G401 (cell line): ENCODE measurements around the gene NECTIN4. TPM values are rescaled to one million over a fixed set of nuclear protein-coding genes. Genes with fewer than 3 reads are reported as not detected.
A peak's percentile ranks its signal among the peaks of the same experiment; 100 is the strongest.

Experiments
- DNase-seq: peaks from one replicate; pipeline ENCODE4 v3.0.0-alpha.2; 2015; ENCODE audit warnings: low spot score
- in situ Hi-C: cut with HindIII; loops from 2 replicates; pipeline ENCODE4 v1.10.0; 2016; ENCODE audit warnings: low sequenced_read_pairs, mixed read lengths
- total RNA-seq: library from RNA; depleted of rRNA; stranded (reverse); fragments of >200 nt; shearing (Covaris generic); gene quantifications from 2 replicates; pipeline ENCODE4 v1.2.3, GENCODE V29; 2014

The NECTIN4 gene
- total RNA-seq, 1 experiment from 2014 or later = 2.4 TPM

GRCh38 chr1:161114556-161114955, 25.2 kb upstream of the NECTIN4 start:
- no peak for DNase-seq
- in situ Hi-C loops = no loop called here

DNA sequence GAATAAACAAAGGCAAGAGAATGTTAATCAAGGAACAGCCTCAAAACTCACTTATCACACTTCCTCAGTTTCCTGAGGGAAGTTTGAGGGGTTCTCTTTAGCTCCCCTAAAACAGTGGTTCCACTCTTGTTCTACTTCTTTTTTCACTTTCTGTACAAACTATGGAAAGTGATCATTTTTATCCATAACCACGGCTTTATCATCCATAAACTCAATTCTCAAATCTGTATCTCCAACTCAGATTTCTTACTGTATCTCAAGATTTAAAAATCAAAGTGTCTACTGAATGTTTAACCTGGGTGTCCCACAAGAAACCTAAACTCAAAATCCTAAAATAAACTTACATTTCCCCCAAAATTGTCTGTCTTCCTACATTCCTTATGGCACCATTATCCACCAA, 24.6 kb upstream of the NECTIN4 start:
- in situ Hi-C loops = no loop called here
- no peak for DNase-seq

- in situ Hi-C loops = no loop called here
- no peak for DNase-seq
Measured at GRCh38 chr1:161111527-161111926, 22.2 kb upstream of the NECTIN4 start.

- in situ Hi-C loops = no loop called here
Measured at GRCh38 chr1:161111117-161111516, 21.8 kb upstream of the NECTIN4 start.

GRCh38 chr1:161106431-161106830, 17.1 kb upstream of the NECTIN4 start:
- DNase-seq = no peak
- in situ Hi-C loops = no loop called here

More at GRCh38 chr1:161111117-161111516, 21.8 kb upstream of the NECTIN4 start:
- no peak for DNase-seq

DNA sequence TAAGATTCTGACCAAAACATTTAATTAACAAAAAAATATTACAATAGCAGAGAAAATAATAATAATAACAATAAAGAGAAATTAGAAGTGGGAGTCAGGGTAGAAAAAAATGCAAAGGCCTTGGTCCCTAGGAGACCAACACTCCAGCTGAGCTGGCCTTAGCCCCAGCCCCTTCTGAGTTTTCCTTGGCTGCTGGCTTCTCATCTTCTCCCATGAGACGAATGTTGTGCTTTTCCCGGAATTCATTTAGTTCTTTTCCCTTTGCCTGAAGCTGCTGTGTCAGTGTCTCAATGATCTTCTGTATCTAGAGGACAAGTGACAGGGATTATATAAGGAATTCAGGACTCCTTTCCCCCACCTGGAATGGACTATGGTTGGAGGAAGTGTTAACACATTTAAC, 11.2 kb upstream of the NECTIN4 start:
- in situ Hi-C loops = no loop called here
- DNase-seq = no peak

GRCh38 chr1:161099090-161099802, 9.9 kb upstream of the NECTIN4 start:
- DNase-seq = peak; percentile 33

DNA sequence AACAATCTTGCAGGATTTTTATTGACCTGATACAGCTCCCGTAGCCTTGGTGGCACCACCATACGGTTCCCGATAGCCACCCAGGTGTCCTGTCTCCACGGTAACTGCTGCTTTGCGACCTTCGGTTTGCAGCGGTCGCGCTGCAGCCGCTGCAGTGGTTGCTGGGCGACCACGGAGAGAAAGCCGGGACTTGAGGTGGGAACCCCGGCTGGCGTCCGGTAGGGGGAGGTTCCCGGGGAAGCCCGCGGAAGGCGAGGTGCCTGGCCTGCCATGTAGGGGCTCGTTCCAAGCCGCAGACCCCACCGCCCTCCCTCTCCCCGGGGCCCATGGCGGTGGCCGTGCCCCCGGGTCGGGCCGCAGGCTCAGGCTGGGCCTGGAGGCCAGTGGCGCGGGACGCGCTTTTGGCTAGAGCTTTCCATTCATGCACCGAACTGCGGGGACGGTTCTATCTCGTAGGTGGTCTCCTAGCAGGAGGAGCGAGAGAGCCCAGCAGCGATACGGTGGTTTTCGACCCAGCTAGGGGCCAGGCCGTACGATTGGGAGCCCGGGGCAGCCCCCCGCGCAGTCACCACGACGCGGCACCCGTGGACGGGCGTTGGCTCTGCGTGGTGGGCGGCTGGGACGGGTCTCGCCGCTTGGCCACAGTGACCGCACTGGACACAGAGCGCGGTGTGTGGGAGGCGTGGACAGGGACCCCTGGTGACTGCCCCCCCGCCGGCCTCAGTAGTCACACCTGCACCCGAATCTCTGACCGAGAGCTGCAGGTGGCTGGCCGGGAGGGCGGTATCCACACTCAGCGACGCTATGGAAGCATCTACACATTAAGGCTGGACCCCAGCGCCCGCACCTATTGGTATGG, 9.1 kb upstream of the NECTIN4 start, which contains the start of gene KLHDC9:
TSS of gene KLHDC9 (plus strand) at position 152 of the 859 bp plus-strand sequence. CDS start at position 327, 175 bp downstream.
- in situ Hi-C loops = no loop called here
- DNase-seq = peak; percentile 88

More at GRCh38 chr1:161099090-161099802, 9.9 kb upstream of the NECTIN4 start:
- in situ Hi-C loops = no loop called here

DNA sequence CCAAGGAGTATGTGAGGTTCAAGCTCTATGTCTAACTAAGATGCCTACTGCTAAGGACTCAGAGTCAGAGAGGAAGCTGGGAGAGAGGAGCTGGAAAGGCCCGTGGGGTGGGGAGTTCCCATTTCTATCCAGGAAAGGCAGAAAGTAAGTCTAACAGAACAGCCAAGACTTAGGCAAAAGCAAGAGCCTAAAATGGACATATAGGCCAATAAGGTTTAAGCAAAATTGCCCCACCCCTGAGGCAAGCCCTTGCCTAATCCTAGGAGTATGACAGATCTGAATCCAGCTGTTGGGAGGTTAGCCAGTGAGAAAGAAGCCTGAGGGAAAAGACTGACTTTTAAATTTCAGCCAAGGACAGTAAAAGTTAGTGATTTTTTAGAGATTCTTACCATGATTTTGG, 7.2 kb upstream of the NECTIN4 start:
- DNase-seq = no peak
- in situ Hi-C loops = no loop called here

DNA sequence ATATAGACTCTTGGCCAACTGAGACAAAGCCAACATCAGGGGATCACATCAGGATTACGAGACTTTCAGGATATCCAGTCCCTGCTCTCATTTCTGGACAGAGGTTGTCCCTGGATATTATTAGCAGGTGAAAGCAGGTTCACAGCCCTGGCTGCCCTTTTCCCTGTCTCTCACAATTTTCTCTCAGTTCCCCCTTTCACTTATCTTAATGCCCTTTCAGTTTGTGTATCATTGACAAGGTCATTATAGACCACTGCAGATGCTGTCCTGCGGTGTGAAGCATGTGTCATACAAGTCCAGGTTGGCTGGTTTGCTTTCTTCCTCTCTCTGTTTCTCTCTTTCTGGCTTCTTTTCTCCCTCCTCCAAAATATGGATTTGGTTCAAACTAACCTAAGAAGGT, 6.7 kb upstream of the NECTIN4 start:
- in situ Hi-C loops = no loop called here
- DNase-seq = no peak

- DNase-seq = no peak
- in situ Hi-C loops = no loop called here
Measured at GRCh38 chr1:161095230-161095629, 5.9 kb upstream of the NECTIN4 start.

DNA sequence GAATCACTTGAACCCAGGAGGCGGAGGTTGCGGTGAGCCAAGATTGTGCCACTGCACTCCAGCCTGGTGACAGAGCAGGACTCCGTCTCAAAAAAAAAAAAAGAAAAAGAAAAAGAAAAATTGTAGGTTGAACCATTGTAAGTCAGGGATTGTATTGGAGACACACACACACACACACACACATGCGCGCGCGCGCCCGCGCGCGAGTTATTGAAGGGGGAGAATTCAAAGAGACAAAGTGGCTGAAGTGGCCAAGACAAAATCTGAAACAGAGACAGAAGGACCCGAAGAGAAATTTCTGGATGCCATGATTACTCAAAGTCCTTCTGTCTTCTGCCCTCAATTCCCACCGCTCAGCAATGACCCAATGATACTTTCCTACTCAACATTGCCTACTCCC, 5.1 kb upstream of the NECTIN4 start:
- in situ Hi-C loops = no loop called here
- no peak for DNase-seq

GRCh38 chr1:161092621-161093028, 3.3 kb upstream of the NECTIN4 start:
- in situ Hi-C loops = no loop called here
- no peak for DNase-seq

DNA sequence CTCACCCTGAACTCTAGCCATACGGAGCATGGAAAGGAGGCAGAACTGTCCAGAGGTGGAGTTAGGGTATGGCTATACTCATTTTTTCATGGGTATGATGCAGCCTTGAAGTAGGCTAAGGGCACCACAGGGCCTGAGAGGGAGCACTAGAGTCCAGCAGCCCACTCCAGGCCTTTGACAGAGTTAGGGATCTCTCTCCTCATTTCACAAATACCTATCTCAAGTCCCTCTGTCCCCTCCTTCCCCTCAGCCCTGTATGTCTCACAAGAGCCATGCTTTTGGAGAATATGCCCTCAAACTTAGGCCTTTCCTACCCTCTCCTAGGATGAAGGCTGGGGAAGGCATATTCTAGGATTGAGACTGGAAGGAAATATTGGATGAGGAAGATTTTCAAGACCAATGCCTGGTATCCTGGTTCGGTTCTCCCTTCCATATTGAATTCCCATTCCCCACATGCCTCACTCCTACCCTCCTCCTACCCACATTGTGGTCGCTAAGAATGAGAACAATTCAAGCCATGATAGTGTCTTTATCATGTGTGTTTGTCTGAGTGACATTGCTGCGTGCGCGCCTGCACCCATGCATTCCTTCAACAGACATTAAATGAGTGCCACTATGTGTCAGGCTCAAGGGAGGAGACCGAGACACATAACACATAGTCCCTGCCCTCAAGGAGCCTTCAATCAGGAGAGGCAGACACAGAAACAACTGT, 2.6 kb upstream of the NECTIN4 start:
- in situ Hi-C loops = no loop called here
- DNase-seq = no peak

- in situ Hi-C loops = no loop called here
- no peak for DNase-seq
Measured at GRCh38 chr1:161091093-161091492, 1.7 kb upstream of the NECTIN4 start.

DNA sequence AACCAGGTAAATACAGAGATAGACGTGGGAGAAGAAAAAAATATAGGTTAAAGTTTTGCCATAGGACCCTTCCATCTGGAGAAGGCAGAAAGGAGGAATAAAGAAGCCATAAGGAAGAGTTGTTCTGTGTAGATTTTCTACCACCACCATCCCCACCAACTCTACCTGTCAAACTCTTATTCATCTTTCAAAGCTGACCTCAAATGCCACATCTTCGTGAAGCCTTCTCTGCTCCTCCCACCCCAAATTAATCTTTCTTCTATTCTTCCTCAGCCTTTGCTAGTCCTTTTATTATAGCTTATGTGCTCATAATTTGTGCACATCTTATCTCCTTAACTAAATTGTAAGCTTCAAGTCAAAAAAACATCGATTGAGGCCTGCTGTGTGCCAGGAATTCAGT, 1.3 kb upstream of the NECTIN4 start:
- in situ Hi-C loops = no loop called here

GRCh38 chr1:161089938-161090337, 580 bp upstream of the NECTIN4 start:
- in situ Hi-C loops = no loop called here
- DNase-seq = no peak

More for the DNA sequence above, 1.3 kb upstream of the NECTIN4 start:
- DNase-seq = no peak

GRCh38 chr1:161088587-161089110, 709 bp downstream of the NECTIN4 start:
- no peak for DNase-seq
- in situ Hi-C loops = no loop called here

DNA sequence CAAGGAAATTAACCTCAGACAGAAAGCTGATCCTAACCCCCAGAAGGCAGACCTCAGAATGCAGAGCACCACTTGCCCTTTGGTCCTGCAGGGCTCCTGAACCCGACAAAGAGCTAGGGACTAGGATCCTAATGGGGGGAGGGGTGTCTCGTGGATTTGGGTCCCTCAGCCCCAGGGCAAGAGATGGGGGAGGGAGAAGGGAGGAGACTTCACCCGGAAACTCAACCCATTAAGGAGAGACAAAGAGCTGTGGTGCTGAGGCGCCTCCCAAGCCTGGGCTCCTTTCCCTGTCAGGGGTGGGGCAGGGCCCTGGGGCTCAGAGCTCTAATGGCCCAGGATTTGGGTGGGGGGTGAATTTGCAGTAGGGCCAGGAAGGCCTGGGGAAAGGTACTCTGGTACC, 2.9 kb downstream of the NECTIN4 start:
- no peak for DNase-seq
- in situ Hi-C loops = no loop called here
